ENCODE results near the gene ZC3H18. TPM values are rescaled to one million over a fixed set of nuclear protein-coding genes. Genes with fewer than 3 reads are reported as not detected.

The ZC3H18 gene
- total RNA-seq, 1 donor from 2014 or later, result 48.9 TPM

DNA sequence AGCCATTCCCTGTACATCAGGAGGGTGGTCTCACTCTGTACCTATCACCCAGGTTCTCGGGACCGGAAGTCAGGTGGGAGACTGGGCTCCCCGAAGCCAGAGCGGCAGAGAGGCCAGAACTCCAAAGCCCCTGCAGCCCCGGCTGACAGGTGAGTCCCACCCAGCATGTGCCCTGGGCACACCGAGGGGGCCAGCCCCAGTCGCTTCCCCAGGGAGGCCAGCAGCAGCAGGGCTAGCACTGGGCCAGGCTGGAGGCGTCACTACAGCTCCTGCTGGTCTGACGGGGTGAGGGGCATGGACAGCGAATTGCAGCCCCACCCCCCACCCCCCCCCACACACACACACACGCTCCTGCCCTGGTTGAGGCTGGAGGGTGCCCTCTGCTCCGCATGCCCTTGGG, 60.2 kb downstream of the ZC3H18 start:
- H3K9me3 Mint-ChIP-seq (ENCODE audit: unreplicated experiment), result peaks cover 2% of the 10 kb centered on the region
- DNase-seq, result no peak
- no peaks in the 10 kb centered on the region for H3K36me3 Mint-ChIP-seq (ENCODE audit: unreplicated experiment)
- no peak overlapping the region for H3K4me3 Mint-ChIP-seq (ENCODE audit: unreplicated experiment)
- TF ChIP-seq, protein P1, sequence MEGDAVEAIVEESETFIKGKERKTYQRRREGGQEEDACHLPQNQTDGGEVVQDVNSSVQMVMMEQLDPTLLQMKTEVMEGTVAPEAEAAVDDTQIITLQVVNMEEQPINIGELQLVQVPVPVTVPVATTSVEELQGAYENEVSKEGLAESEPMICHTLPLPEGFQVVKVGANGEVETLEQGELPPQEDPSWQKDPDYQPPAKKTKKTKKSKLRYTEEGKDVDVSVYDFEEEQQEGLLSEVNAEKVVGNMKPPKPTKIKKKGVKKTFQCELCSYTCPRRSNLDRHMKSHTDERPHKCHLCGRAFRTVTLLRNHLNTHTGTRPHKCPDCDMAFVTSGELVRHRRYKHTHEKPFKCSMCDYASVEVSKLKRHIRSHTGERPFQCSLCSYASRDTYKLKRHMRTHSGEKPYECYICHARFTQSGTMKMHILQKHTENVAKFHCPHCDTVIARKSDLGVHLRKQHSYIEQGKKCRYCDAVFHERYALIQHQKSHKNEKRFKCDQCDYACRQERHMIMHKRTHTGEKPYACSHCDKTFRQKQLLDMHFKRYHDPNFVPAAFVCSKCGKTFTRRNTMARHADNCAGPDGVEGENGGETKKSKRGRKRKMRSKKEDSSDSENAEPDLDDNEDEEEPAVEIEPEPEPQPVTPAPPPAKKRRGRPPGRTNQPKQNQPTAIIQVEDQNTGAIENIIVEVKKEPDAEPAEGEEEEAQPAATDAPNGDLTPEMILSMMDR (IDR thresholded peaks at IDR 0.05; ENCODE audit: partially characterized antibody, unreplicated experiment), result no peak
- peaks cover 3% of the 10 kb centered on the region for H3K27me3 Mint-ChIP-seq (ENCODE audit: unreplicated experiment)
- H3K27ac Mint-ChIP-seq (ENCODE audit: unreplicated experiment), result no peak overlapping the region
- H3K4me1 Mint-ChIP-seq (ENCODE audit: low read depth, unreplicated experiment), result peaks cover 8% of the 10 kb centered on the region

DNA sequence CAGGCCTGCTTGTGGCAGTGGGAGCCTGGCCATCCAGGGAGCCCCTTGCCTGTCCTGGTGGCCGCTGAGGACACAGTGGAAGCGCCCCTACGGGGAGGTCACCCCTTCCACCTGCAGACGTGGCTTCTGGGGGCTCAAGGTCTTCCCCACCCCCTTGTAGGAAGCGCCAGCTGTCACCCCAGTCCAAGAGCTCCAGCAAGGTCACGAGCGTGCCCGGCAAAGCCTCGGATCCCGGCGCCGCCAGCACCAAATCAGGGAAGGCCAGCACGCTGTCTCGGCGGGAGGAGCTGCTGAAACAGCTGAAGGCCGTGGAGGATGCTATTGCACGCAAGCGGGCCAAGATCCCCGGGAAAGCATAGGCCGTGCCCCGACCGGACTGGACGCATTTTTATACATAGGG, 60.7 kb downstream of the ZC3H18 start:
- no peaks in the 10 kb centered on the region for H3K36me3 Mint-ChIP-seq (ENCODE audit: unreplicated experiment)
- peaks cover 8% of the 10 kb centered on the region for H3K4me1 Mint-ChIP-seq (ENCODE audit: low read depth, unreplicated experiment)
- peaks cover 3% of the 10 kb centered on the region for H3K27me3 Mint-ChIP-seq (ENCODE audit: unreplicated experiment)
- peaks cover 2% of the 10 kb centered on the region for H3K9me3 Mint-ChIP-seq (ENCODE audit: unreplicated experiment)
- DNase-seq, result no peak
- H3K27ac Mint-ChIP-seq (ENCODE audit: unreplicated experiment), result no peak overlapping the region
- no peak overlapping the region for H3K4me3 Mint-ChIP-seq (ENCODE audit: unreplicated experiment)
- TF ChIP-seq, protein P1 (IDR thresholded peaks at IDR 0.05; ENCODE audit: partially characterized antibody, unreplicated experiment), result no peak

GRCh38 chr16:88631384-88631783, 61.2 kb downstream of the ZC3H18 start:
- H3K4me3 Mint-ChIP-seq (ENCODE audit: unreplicated experiment), result no peak overlapping the region
- H3K4me1 Mint-ChIP-seq (ENCODE audit: low read depth, unreplicated experiment), result peaks cover 8% of the 10 kb centered on the region
- DNase-seq, result no peak
- H3K27me3 Mint-ChIP-seq (ENCODE audit: unreplicated experiment), result peaks cover 3% of the 10 kb centered on the region
- no peak overlapping the region for H3K27ac Mint-ChIP-seq (ENCODE audit: unreplicated experiment)
- no peaks in the 10 kb centered on the region for H3K36me3 Mint-ChIP-seq (ENCODE audit: unreplicated experiment)
- TF ChIP-seq, protein P1 (IDR thresholded peaks at IDR 0.05; ENCODE audit: partially characterized antibody, unreplicated experiment), result no peak
- H3K9me3 Mint-ChIP-seq (ENCODE audit: unreplicated experiment), result peaks cover 2% of the 10 kb centered on the region

DNA sequence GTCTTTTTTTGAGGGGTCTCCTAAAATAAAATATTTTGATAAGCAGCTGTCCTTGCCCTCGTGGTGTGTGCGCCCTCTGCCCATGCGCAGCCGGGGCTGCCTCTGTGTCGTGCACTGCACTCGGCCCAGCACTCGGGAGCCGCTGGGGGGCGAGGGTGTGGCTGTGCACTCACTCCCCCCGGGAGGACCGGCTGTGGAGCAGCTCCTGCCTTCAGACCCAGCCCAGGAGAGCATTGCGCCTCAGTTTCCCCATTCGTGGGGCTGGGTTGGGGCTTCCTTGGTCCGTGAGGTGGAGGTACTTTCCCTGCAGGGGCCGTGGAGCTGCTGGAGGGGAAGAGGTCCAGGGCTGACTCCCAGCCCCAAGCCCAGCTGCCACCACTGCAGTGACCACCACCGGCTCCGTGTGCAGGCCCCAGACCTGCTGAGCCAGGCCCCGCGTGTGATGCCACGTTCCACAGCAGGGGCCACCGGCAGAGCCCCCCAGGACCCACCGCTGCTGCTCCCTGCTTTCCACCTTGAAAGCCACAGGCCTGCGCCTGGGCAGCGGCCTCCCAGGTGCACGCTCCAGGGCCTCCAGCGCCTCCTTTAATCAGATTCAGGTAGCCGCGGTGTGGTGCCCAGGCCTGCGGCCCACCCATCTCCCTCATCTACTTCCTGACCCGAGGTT, 61.9 kb downstream of the ZC3H18 start:
- Mint-ChIP-seq H3K4me3 (ENCODE audit: unreplicated experiment) (no peak overlapping the region), H3K27ac (ENCODE audit: unreplicated experiment) (no peak overlapping the region), H3K9me3 (ENCODE audit: unreplicated experiment) (peaks cover 2% of the 10 kb centered on the region), H3K27me3 (ENCODE audit: unreplicated experiment) (peaks cover 3% of the 10 kb centered on the region), H3K4me1 (ENCODE audit: low read depth, unreplicated experiment) (peaks cover 6% of the 10 kb centered on the region), H3K36me3 (ENCODE audit: unreplicated experiment) (no peaks in the 10 kb centered on the region)
- TF ChIP-seq, protein P1 (IDR thresholded peaks at IDR 0.05; ENCODE audit: partially characterized antibody, unreplicated experiment), result no peak
- no peak for DNase-seq

DNA sequence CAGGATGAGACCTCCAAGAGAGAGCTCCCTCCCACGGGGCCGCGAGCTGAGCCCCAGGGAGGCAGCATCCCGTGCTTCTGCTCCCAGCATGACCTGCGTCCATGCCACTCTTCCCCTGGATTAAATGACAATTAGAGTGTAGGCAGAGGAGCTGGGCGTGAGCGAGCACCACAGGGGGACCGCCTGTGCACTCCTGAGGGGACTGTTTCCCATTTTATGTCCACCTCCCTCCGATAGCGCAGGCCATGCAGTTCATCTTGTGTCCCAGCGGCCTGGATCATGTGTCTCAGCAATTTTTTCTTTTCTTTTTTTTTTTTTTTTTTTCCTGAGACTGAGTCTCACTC, 62.4 kb downstream of the ZC3H18 start:
- Mint-ChIP-seq H3K4me1 (ENCODE audit: low read depth, unreplicated experiment) (peaks cover 8% of the 10 kb centered on the region), H3K4me3 (ENCODE audit: unreplicated experiment) (no peak overlapping the region)
- DNase-seq, result no peak

More for the DNA sequence above, 62.4 kb downstream of the ZC3H18 start:
- H3K27me3 Mint-ChIP-seq (ENCODE audit: unreplicated experiment), result peaks cover 3% of the 10 kb centered on the region
- H3K36me3 Mint-ChIP-seq (ENCODE audit: unreplicated experiment), result no peaks in the 10 kb centered on the region
- peaks cover 2% of the 10 kb centered on the region for H3K9me3 Mint-ChIP-seq (ENCODE audit: unreplicated experiment)
- TF ChIP-seq, protein P1 (IDR thresholded peaks at IDR 0.05; ENCODE audit: partially characterized antibody, unreplicated experiment), result no peak
- no peak overlapping the region for H3K27ac Mint-ChIP-seq (ENCODE audit: unreplicated experiment)
